ENCODE measurements around the gene EXOC4.

Gene EXOC4

DNA sequence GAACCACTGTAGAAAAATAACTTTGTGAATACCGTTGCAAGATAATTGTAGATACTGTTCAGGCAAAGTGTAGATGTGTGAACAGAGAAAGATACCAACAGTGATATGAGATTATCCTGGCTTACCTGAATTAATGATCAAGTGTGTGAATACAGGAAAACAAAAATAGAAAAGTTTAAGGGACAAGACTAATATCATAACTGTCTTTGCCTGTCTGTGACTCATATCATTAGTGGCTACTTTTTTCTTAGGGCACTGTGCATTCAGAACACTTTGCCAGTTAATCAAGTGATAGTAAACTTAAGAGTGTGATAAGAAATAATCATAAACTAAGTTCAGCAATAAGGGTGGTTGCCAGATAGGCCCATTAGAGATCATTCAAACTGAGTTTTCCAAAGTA lies 551.2 kb downstream of the EXOC4 start:
- DNase-seq (ENCODE audit: low spot score) = no peak
- CTCF ChIA-PET = no interaction called here
- H3K27ac ChIP-seq = no peak overlapping the region
- TF ChIP-seq, protein P1, sequence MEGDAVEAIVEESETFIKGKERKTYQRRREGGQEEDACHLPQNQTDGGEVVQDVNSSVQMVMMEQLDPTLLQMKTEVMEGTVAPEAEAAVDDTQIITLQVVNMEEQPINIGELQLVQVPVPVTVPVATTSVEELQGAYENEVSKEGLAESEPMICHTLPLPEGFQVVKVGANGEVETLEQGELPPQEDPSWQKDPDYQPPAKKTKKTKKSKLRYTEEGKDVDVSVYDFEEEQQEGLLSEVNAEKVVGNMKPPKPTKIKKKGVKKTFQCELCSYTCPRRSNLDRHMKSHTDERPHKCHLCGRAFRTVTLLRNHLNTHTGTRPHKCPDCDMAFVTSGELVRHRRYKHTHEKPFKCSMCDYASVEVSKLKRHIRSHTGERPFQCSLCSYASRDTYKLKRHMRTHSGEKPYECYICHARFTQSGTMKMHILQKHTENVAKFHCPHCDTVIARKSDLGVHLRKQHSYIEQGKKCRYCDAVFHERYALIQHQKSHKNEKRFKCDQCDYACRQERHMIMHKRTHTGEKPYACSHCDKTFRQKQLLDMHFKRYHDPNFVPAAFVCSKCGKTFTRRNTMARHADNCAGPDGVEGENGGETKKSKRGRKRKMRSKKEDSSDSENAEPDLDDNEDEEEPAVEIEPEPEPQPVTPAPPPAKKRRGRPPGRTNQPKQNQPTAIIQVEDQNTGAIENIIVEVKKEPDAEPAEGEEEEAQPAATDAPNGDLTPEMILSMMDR (conservative IDR thresholded peaks at IDR 0.05; ENCODE audit: low read depth) = no peak
- POLR2A ChIA-PET (ENCODE audit: low non-redundant PET) = no interaction called here

DNA sequence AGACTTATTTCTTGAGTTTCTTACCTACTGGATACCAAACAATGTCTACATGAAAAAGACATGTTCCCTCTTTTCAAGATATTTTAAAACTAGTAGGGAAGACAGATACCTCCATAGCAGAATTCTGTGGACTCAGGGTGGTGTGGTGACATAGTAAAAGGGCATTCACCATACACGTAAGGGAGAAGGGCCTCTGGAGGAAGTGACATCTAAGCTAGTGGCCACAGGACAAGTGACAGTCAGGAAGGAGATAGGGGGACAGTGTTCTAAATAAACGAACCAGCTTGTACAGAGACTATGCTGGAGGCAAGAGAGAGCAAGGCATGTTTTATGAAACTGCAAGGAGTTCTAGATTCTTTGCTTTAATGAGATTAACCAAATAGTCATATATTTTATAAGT lies 552.5 kb downstream of the EXOC4 start:
- DNase-seq (ENCODE audit: low spot score) = no peak
- no peak overlapping the region for H3K27ac ChIP-seq
- TF ChIP-seq, protein P1 (conservative IDR thresholded peaks at IDR 0.05; ENCODE audit: low read depth) = no peak
- CTCF ChIA-PET = interaction anchor here (0.6 kb wide), 1 partner anchor 13 kb away, joined by 5 read pairs; no protein-coding TSS in a partner anchor
- POLR2A ChIA-PET (ENCODE audit: low non-redundant PET) = no interaction called here

DNA sequence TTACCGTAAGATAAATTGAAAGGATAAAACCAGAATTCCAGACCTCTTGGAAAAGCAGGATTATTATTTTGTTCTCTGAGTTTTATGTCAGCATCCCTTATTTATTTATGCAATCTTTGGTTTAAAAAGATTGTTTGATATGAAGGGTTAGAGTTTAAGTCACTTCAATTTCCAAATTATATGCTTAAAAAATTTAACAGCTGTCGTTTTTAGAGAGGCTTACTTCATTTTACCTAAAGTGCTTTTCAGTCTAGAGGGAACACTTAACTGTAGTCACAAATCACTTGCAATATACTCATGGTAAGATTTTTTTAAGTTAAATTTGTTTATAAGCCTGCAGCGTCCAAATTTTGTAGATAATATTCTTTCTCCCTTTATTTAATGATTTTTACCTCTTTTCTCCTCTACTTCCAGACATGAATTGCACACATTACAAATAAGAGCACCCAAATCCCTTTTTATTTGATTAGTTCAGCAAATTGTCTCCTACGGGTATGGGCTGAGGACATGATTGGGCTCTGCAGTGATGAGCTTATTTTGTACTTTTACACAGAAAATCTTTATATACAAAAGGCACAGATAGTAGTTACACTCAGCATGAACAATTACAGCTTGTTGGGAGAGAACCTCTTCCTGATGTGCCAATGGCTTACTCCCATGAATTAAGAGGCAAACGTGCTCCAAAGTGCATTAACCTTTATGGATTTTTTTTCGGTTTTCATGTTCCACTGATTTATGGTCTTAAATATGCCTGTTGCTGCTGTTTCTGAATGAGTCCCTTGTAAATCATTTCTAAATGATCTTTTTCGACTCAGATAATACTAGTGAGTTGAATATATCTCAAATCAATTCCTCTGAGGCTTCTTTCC lies 555.0 kb downstream of the EXOC4 start:
- no peak for DNase-seq (ENCODE audit: low spot score)
- H3K27ac ChIP-seq = no peak overlapping the region
- ChIA-PET POLR2A (ENCODE audit: low non-redundant PET) (no interaction called here), CTCF (no interaction called here)
- TF ChIP-seq, protein P1 (conservative IDR thresholded peaks at IDR 0.05; ENCODE audit: low read depth) = no peak

DNA sequence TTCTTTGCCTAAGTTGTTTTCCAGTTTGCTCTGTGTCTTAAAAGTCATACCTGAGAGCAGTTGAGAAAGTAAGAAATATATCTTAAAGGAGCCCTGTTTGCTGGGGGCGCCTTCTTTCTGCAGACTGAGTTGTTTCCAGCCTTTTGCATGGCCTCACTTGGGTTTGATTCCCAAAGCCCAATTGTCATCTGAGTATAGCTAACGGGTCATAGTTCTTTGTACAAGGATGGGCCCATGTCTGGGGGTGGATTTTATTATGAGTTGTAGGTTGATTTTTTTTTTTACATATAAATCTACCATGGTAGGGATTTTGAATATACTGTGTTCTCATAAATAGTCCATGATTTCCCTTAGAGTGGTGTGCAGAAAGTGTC lies 555.6 kb downstream of the EXOC4 start:
- CTCF ChIA-PET = no interaction called here
- POLR2A ChIA-PET (ENCODE audit: low non-redundant PET) = no interaction called here
- TF ChIP-seq, protein P1 (conservative IDR thresholded peaks at IDR 0.05; ENCODE audit: low read depth) = no peak
- no peak for DNase-seq (ENCODE audit: low spot score)
- no peak overlapping the region for H3K27ac ChIP-seq

DNA sequence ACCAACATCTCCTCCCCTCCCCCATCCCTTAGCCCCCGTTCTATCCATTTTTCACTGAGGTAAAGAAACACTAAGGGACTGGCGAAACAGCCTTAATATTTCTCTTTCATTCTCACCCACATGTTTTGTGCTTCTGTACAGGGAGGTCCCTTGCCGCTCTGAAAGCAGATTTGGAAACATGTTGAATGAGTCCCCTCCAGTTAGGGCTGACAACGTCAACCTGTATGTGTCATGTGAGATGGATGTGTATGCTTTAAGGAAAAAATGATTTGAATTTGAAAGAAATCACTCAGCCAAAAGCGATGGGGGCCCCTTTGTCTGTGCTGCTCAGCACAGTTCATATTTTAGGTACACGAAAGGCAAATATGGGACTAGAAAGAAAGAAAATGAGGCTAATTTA lies 560.0 kb downstream of the EXOC4 start:
- POLR2A ChIA-PET (ENCODE audit: low non-redundant PET) = no interaction called here

DNA sequence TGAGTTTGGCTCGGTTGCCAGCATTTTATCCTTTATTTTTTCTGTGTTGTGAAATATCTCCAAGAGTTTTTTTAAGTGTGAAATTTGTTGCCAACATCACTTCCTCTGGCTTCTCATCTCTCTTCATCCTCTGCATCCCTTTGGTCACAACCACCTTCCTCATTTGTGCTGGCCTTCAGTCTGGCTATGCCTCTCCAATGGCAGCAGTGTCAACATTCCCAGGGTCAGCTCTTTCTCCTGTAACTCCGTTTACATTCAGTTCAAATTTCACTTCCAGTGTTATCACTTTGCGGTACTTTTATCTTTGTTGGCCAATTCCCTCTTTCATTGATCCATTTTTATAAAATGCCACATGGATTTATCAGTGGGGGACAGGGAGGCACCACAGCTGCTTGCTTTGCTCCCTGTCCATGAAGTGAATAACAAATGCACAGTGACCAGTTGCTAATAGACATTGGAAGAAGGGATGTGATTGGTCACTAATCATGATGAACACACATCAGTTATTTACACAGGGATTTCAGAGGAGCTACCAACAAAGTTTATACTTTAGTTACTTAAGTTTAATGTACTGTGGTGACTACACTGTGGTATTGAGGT lies 562.8 kb downstream of the EXOC4 start:
- DNase-seq (ENCODE audit: low spot score) = no peak
- TF ChIP-seq, protein P1 (conservative IDR thresholded peaks at IDR 0.05; ENCODE audit: low read depth) = no peak
- CTCF ChIA-PET = interaction anchor here (0.5 to 0.7 kb wide), 4 partner anchors 11 to 293 kb away, joined by 3 to 4 read pairs (median 3); no protein-coding TSS in a partner anchor
- POLR2A ChIA-PET (ENCODE audit: low non-redundant PET) = no interaction called here
- H3K27ac ChIP-seq = no peak overlapping the region

More for the DNA sequence above, 560.0 kb downstream of the EXOC4 start:
- no peak overlapping the region for H3K27ac ChIP-seq
- DNase-seq (ENCODE audit: low spot score) = no peak
- TF ChIP-seq, protein P1 (conservative IDR thresholded peaks at IDR 0.05; ENCODE audit: low read depth) = no peak
- CTCF ChIA-PET = no interaction called here

Data from RWPE1 (cell line).